NCI-H526 (cell line): ENCODE results near the gene RUNX2.
"Not testable (repeated sequence)": the region's sequence is repeated elsewhere in the genome, so short reads cannot be mapped to it uniquely, and the experiment has no call there.

Source experiments
- DNase-seq, 2 experiments: peaks; one replicate each; lab custom pipeline; 2025; lab: John Stamatoyannopoulos, UW

Gene RUNX2

GRCh38 chr6:45457141-45457540 is 129.0 kb downstream of the RUNX2 start:
- no peak for DNase-seq

- no peak for DNase-seq
Observed at GRCh38 chr6:45458672-45459071, 130.5 kb downstream of the RUNX2 start.

GRCh38 chr6:45460166-45460565 is 132.0 kb downstream of the RUNX2 start:
- no peak for DNase-seq

GRCh38 chr6:45461486-45461885 is 133.4 kb downstream of the RUNX2 start:
- DNase-seq, result no peak

GRCh38 chr6:45462190-45463134 is 134.3 kb downstream of the RUNX2 start:
- no peak for DNase-seq

- no peak for DNase-seq
Observed at GRCh38 chr6:45464685-45465084, 136.6 kb downstream of the RUNX2 start.

GRCh38 chr6:45466686-45467085 is 138.6 kb downstream of the RUNX2 start:
- no peak for DNase-seq

- DNase-seq, result not testable (repeated sequence)
Observed at GRCh38 chr6:45467417-45467816, 139.3 kb downstream of the RUNX2 start.

GRCh38 chr6:45467853-45468252 is 139.7 kb downstream of the RUNX2 start:
- no peak for DNase-seq

- no peak for DNase-seq
Observed at GRCh38 chr6:45469663-45470062, 141.5 kb downstream of the RUNX2 start.

- no peak for DNase-seq
Observed at GRCh38 chr6:45470131-45470738, 142.1 kb downstream of the RUNX2 start.

- DNase-seq, result no peak
Observed at GRCh38 chr6:45472382-45472781, 144.3 kb downstream of the RUNX2 start.

GRCh38 chr6:45473121-45473993 is 145.2 kb downstream of the RUNX2 start:
- no peak for DNase-seq

GRCh38 chr6:45474376-45474775 is 146.2 kb downstream of the RUNX2 start:
- no peak for DNase-seq

GRCh38 chr6:45476341-45476740 is 148.2 kb downstream of the RUNX2 start:
- no peak for DNase-seq

- DNase-seq, result no peak
Observed at GRCh38 chr6:45477278-45477677, 149.1 kb downstream of the RUNX2 start.

GRCh38 chr6:45477790-45478189 is 149.7 kb downstream of the RUNX2 start:
- no peak for DNase-seq

GRCh38 chr6:45478240-45478639 is 150.1 kb downstream of the RUNX2 start:
- DNase-seq, result no peak

- no peak for DNase-seq
Observed at GRCh38 chr6:45479834-45480751, 152.0 kb downstream of the RUNX2 start.

GRCh38 chr6:45480752-45481415 is 152.8 kb downstream of the RUNX2 start:
- no peak for DNase-seq

- no peak for DNase-seq
Observed at GRCh38 chr6:45483021-45483420, 154.9 kb downstream of the RUNX2 start.
